ENCODE results near the gene SH3BP1.

The SH3BP1 gene

GRCh38 chr22:37623075-37624016 is 16.1 kb upstream of the SH3BP1 start:
- Histone ChIP-seq H3K36me3 (peaks cover 17% of the 10 kb centered on the region), H3K9me3 (no peaks in the 10 kb centered on the region)

GRCh38 chr22:37624017-37624365 is 15.5 kb upstream of the SH3BP1 start:
- no peak for TF ChIP-seq CTCF (IDR thresholded peaks at IDR 0.05; ENCODE audit: low read depth, low read length)
- DNase-seq, result no peak

More at GRCh38 chr22:37623075-37624016, 16.1 kb upstream of the SH3BP1 start:
- no peaks in the 10 kb centered on the region for H3K27me3 ChIP-seq
- DNase-seq, result peak; percentile 83
- peak; percentile 79 for TF ChIP-seq CTCF (IDR thresholded peaks at IDR 0.05; ENCODE audit: low read depth, low read length)
- H3K4me3 ChIP-seq (ENCODE audit: low read depth, low read length), result no peak overlapping the region
- peaks cover 4% of the 10 kb centered on the region for H3K4me1 ChIP-seq

GRCh38 chr22:37624876-37625275 is 14.6 kb upstream of the SH3BP1 start:
- no peak for DNase-seq
- Histone ChIP-seq H3K36me3 (peaks cover 9% of the 10 kb centered on the region), H3K4me1 (peaks cover 11% of the 10 kb centered on the region), H3K9me3 (no peaks in the 10 kb centered on the region), H3K27me3 (no peaks in the 10 kb centered on the region), H3K4me3 (ENCODE audit: low read depth, low read length) (no peak overlapping the region)
- no peak for TF ChIP-seq CTCF (IDR thresholded peaks at IDR 0.05; ENCODE audit: low read depth, low read length)

More at GRCh38 chr22:37624017-37624365, 15.5 kb upstream of the SH3BP1 start:
- no peaks in the 10 kb centered on the region for H3K9me3 ChIP-seq
- peaks cover 7% of the 10 kb centered on the region for H3K4me1 ChIP-seq
- H3K36me3 ChIP-seq, result peaks cover 11% of the 10 kb centered on the region
- no peak overlapping the region for H3K4me3 ChIP-seq (ENCODE audit: low read depth, low read length)
- H3K27me3 ChIP-seq, result no peaks in the 10 kb centered on the region

GRCh38 chr22:37625737-37626136 is 13.7 kb upstream of the SH3BP1 start:
- H3K27me3 ChIP-seq, result no peaks in the 10 kb centered on the region
- TF ChIP-seq CTCF (IDR thresholded peaks at IDR 0.05; ENCODE audit: low read depth, low read length), result no peak
- H3K36me3 ChIP-seq, result peaks cover 6% of the 10 kb centered on the region

GRCh38 chr22:37626144-37626543 is 13.3 kb upstream of the SH3BP1 start:
- Histone ChIP-seq H3K4me1 (peaks cover 17% of the 10 kb centered on the region), H3K9me3 (no peaks in the 10 kb centered on the region), H3K4me3 (ENCODE audit: low read depth, low read length) (no peak overlapping the region), H3K36me3 (peaks cover 6% of the 10 kb centered on the region), H3K27me3 (no peaks in the 10 kb centered on the region)
- TF ChIP-seq CTCF (IDR thresholded peaks at IDR 0.05; ENCODE audit: low read depth, low read length), result no peak
- DNase-seq, result no peak

More at GRCh38 chr22:37625737-37626136, 13.7 kb upstream of the SH3BP1 start:
- no peak overlapping the region for H3K4me3 ChIP-seq (ENCODE audit: low read depth, low read length)
- no peaks in the 10 kb centered on the region for H3K9me3 ChIP-seq
- no peak for DNase-seq
- peaks cover 14% of the 10 kb centered on the region for H3K4me1 ChIP-seq

- no peaks in the 10 kb centered on the region for H3K9me3 ChIP-seq
- H3K36me3 ChIP-seq, result peaks cover 6% of the 10 kb centered on the region
- DNase-seq, result no peak
- H3K4me3 ChIP-seq (ENCODE audit: low read depth, low read length), result no peak overlapping the region
- TF ChIP-seq CTCF (IDR thresholded peaks at IDR 0.05; ENCODE audit: low read depth, low read length), result no peak
- peaks cover 21% of the 10 kb centered on the region for H3K4me1 ChIP-seq
- no peaks in the 10 kb centered on the region for H3K27me3 ChIP-seq
Measured at GRCh38 chr22:37626556-37627075, 12.9 kb upstream of the SH3BP1 start.

Measured in BE2C (cell line).